CD4-positive, alpha-beta T cell treated with Interferon gamma for 1 hour (primary cell): Measurements from ENCODE around the gene DENND1A.
"Not testable (repeated sequence)": the region's sequence is repeated elsewhere in the genome, so short reads cannot be mapped to it uniquely, and the experiment has no call there.

Experiments used
- DNase-seq: peaks from one replicate; pipeline ENCODE4 v3.0.0-alpha.2; 2020

Gene DENND1A

DNA sequence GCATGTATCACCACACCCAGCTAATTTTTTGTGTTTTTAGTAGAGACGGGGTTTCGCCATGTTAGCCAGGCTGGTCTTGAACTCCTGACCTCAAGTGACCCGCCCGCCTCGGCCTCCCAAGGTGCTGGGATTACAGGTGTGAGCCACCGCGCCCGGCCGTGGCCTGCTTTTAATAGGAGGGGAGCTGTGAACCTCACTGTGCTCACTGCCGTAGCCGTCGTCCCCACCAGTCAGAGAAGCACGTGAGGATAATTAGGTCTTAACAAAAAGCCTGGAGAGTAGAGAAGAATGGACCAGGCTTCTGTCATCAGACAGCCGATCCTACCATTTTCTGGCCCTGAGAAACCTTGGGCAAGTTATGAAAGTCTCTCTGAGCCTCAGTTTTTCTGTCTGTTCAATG lies 531.0 kb downstream of the DENND1A start:
- not testable (repeated sequence) for DNase-seq

DNA sequence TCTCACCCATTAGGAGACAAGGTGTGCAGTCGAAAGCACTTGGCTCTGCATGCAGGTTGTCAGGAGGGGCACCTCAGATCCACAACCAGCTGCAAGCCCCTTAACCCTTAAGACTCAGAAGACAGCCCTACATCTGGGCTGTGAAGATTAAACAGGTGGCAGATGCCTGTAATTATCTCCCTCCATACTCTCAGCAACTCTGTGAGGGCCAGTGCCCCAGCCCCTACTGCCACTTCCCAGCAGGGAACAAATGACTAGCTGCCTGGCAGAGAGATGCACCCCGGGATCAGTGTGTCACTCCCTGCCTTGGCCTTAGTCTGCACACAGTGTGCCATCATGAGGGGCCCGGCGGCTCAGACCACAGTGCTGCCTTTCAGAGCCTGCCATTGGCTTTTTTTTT lies 532.0 kb downstream of the DENND1A start:
- no peak for DNase-seq

- DNase-seq, result no peak
Observed at GRCh38 chr9:123395689-123396511, 534.0 kb downstream of the DENND1A start.

- no peak for DNase-seq
Observed at GRCh38 chr9:123395276-123395688, 534.6 kb downstream of the DENND1A start.

DNA sequence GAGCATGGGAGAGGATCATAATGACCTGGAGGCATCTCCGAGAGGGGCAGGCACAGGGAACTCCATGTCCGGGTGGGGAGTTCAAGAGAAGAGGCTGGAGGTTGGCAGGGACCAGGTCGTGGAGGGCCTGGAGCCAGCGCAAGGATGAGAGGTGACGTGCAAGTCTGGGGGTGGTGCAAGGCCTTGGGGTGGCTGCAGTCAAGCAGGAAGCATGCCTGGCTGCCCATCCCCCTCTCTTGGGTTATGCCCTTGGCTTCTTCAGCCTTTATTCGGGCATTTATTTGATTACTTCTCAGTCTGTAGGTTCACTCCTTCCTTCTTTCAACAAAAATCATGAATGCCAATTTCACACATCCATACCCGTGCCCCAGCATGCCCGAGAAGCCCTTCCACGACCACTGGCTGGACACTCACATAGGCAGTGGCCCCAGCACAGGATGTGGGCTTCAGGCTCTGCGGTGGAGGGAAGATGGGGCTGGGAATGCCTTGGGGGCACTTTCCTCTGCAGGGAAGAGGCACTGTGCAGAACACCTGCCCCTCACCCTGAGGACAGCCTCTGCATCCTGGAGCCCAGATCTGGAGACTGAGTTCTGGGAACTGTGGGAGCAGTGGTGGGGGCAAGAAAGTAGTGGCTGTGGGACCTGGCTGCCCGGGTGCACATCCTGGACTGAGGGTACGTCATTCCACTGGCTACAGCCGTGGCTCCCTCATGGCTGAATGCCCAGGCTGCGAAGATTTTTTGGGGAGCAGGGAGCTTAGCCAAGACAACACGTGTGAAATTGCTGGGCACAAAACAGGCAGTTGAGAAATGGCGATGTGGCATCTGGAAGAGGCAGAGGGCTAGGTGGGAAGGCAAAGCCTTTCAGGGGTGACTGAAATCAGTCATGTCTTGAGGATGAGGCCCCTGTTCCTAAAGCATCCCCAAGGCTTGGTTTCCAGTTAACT lies 535.4 kb downstream of the DENND1A start:
- DNase-seq, result no peak

DNA sequence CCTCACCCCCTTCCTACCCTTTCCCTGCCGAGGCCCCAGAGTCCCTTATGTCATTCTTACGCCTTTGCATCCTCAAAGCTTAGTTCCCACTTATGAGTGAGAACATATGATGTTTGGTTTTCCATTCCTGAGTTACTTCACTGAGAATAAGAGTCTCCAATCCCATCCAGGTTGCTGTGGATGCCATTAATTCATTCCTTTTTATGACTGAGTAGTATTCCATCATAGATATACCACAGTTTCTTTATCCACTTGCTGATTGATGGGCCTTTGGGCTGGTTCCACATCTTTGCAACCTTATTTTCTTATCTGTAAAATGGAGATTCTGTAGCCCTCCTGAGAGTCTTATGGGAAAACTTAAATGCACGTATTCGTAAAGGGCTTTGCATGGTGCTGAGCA lies 537.1 kb downstream of the DENND1A start:
- no peak for DNase-seq

- DNase-seq, result no peak
Observed at GRCh38 chr9:123391946-123392345, 538.0 kb downstream of the DENND1A start.

DNA sequence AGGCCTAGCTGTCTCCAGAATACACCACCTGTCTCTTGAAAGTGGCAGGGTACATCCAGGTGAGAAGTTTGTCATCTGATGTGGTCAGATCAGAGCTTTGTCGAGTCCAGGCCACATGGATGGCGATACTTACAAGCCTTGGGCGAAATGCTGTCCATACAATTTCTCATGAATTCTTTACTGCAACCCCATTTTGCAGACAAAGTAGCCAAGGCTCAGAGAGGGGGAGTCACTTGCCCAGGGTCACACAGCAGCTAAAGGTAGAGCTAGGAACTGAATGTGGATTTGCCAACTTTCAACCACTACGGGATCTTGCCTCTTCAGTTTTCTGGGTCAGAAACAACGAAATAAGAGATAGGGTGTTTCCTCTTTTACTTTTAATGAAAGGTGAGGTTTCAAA lies 538.7 kb downstream of the DENND1A start:
- no peak for DNase-seq

- DNase-seq, result no peak
Observed at GRCh38 chr9:123390337-123391135, 539.4 kb downstream of the DENND1A start.

DNA sequence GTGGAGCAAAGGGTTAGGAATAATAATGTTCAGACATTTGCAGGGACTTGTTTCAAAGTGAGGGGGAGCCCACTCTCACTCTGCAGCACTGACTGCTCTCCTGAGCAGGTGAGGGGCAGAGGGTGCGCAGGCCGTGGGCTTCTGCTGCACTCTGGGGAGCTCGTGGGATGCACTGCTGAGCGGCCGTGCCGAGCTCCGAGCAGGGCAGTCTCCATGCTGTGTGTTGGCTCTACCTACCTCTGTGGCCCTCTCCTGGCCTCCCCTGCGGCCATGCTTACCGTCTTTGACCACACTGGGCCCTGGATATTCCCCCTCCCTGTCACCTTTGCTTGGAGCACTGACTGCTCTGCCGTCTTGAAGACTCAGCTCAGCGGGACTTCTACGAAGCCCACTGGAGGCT lies 540.2 kb downstream of the DENND1A start:
- no peak for DNase-seq

GRCh38 chr9:123389070-123389469 lies 540.9 kb downstream of the DENND1A start:
- no peak for DNase-seq

- no peak for DNase-seq
Observed at GRCh38 chr9:123387686-123388085, 542.2 kb downstream of the DENND1A start.

- no peak for DNase-seq
Observed at GRCh38 chr9:123383512-123384170, 546.3 kb downstream of the DENND1A start.

- no peak for DNase-seq
Observed at GRCh38 chr9:123382653-123383511, 547.0 kb downstream of the DENND1A start.

DNA sequence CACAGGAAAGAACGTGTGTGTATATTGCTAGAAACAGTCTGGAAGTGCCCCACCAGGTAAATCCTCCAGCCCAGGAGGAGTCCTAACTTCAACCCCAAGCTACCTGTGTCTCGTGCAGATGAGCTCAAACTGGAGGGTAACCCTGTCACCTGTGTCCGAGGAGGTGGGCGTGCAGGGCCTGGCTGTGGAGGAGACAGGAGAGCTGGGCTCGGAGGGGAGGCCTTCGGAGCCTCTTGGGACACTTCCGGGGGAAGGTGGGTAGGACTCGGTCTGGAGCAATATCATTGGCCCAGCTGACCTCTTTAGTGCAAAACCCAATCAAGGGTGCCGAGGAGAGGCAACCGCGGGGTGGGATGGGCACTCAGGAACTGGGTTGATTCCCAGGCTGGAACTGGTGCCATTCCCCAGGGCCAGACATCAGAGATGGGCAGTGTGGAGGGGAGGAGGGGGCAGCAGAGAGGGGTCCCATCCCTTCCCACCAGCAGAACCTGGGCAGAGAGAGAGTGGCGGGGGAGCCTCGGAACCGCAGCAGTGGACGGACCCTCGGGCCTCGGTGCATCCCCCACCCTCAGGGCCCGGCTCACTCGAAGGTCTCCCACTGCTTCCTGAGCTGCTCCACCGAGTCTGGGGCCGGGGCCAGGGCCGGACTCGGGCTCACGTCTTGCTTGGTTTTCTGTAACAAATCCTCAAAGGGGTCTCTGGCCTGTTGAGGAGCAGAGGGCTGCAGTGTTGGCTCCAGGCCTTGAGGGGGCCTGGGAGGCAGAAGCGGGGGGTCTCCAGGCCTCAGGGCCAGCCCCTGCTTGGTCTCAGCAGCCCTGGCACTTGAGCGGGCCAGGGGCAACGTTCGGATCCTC lies 548.8 kb downstream of the DENND1A start:
- no peak for DNase-seq

DNA sequence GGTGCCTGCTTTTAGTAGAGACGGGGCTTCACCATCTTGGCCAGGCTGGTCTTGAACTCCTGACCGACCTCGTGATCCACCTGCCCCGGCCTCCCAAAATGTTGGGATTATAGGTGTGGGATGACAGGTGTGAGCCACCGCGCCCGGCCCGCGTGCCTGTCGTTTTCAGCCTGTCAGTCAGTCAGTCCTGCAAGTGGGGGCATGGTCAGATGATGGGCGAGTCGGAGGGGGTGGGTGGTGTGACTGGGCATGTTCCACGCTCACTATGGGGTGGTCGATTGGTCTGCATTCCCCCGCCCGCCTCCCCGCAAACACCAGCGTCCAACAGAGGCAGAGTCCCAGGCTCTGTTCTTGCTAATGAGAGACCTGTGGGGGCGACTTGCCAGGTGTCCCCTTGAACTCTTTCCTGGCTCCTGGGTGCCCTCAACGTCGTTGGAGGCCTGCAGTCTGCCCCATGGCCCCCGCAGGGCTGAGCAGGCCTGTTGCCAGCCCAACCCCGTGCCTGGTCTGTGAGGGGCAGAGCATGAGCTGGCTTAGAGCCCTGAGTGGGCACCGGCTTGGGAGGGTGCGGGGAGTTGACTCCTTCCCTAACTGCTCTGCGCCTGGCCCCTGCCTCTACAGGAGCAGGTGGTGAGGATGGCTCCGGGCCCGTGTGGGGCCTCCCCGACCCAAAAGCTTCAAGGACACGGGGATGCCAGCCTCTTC lies 550.8 kb downstream of the DENND1A start:
- no peak for DNase-seq

DNA sequence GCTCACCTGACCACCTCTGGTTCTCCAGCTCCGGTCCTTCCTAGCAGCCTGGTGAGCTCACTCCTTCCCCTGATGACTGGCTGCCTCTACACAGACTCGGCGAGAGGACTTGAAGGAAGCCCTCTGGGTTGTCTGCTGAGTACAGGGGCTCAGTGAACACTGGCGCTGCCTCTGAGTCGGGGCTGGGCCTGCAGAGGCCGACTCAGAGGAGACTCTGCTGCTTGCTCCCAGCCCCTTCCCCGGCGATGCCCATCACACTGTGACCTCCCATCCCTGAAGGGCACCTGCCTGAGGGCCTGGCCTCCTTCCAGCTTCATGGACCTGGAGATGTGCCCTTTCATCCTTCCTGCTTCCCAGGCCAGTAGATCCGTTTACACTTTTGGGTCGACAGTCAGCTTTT lies 551.9 kb downstream of the DENND1A start:
- no peak for DNase-seq

- DNase-seq, result no peak
Observed at GRCh38 chr9:123377211-123377971, 552.5 kb downstream of the DENND1A start.
